Hepatic stellate cell (primary cell): ENCODE measurements around the gene GRM6.

ENCODE experiments used
- DNase-seq: peaks from one replicate; pipeline ENCODE4 v3.0.0; 2011; ENCODE audit warnings: low spot score

GRM6 gene

GRCh38 chr5:178984145-178985072 lies 10.7 kb downstream of the GRM6 start:
- no peak for DNase-seq

- no peak for DNase-seq
These were observed 11.4 kb downstream of the GRM6 start for GRCh38 chr5:178983728-178984127.

GRCh38 chr5:178982941-178983340 lies 12.2 kb downstream of the GRM6 start:
- no peak for DNase-seq

GRCh38 chr5:178981381-178981780 lies 13.7 kb downstream of the GRM6 start:
- DNase-seq: no peak

- DNase-seq: no peak
These were observed 29.6 kb downstream of the GRM6 start for GRCh38 chr5:178965465-178966055.

GRCh38 chr5:178941361-178941760 lies 53.8 kb downstream of the GRM6 start:
- DNase-seq: no peak

- DNase-seq: peak; percentile 77
These were observed 54.4 kb downstream of the GRM6 start, which contains the start of gene ZNF454 for GRCh38 chr5:178940569-178941360. TSS of gene ZNF454 (plus strand) at chr5:178941198. CDS start at chr5:178942792, 1,594 bp downstream.

- no peak for DNase-seq
These were observed 63.0 kb downstream of the GRM6 start for GRCh38 chr5:178931846-178932760.
